Inflammatory macrophage treated with lipopolysaccharide for 4 hours (primary cell): Measurements from ENCODE around the gene NVL.

Experiments used
- DNase-seq: peaks from one replicate; pipeline ENCODE4 v3.0.0-alpha.2; 2020

Gene NVL

DNA sequence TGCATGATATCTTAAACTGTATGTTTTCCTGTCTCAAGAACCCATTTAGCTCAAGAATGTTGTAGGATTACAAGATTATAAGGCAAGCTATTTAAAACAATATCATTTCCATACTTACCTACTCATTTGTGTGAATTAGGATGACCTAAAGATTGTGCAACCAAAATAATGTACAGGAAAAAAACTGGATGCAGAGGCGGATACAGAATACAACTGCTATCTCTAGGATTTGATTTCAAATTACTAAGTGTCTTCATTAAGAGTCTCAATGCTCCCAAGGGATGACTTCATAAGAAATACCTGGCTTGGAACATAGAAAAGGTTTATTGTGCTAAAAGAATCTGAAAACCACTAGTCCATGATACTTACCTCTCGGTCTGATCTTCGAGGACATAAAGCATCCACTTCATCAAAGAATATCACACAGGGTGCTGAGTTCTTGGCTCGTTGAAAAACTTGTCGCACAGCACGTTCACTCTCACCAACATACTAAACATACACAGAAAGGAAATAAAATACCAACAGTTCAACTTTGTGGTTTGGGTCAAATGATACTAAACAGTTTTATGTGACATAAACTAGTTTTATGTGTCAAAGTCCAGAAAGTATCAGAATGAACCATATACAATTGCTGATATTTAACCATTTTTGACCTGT lies 54.9 kb downstream of the NVL start:
- no peak for DNase-seq

DNA sequence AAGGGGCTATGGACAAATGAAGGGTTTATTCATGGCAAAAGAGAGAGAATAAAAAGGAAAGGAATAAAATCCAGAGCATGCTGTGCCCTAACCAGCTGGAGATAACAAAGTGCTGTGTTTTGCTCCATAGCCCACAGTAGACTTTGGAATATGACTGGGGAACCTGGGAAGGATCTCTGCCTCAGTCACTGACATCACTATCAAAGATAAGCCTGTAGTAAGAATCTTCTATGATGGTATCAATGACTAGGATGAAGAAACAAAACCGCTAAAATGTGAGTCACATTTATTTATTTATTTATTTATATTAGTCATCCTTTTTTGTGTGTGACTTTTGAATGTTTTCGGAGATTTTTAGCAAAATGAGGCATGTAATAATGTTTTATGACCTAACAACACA lies 56.3 kb downstream of the NVL start:
- DNase-seq = no peak

DNA sequence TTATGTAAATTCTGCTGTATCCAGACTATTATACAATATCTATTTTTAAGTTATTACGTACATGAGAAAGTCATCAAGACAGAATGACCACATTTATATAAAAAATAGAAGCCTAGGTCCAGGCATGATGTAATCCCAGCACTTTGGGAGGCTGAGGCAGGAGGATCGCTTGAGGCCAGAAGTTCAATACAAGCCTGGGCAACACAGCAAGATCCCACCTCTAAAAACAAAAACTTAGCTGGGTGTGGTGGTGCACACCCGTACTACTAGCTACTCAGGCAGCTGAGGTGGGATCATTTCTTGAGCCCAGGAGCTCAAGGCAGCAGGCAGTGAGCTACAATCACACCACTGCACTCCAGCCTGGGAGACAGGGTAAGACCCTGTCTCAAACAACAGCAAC lies 58.9 kb downstream of the NVL start:
- no peak for DNase-seq

DNA sequence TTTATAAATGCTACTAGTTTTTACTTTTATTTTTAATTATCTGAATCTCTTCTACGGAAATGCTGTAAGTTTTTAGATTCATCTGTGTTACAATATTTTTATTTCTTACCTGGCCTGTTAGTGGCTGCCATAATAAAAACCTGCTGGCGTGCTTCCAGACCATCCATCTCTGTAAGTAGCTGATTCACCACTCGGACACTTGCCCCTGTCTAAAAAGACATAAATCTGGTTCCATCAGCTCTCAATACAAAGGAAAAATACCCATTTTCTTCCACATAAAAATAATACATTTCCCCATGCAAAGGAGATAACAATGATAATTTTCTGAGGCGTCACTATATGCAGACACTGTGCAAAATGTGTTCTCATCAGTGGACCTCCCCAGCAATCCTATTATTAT lies 62.0 kb downstream of the NVL start:
- no peak for DNase-seq

DNA sequence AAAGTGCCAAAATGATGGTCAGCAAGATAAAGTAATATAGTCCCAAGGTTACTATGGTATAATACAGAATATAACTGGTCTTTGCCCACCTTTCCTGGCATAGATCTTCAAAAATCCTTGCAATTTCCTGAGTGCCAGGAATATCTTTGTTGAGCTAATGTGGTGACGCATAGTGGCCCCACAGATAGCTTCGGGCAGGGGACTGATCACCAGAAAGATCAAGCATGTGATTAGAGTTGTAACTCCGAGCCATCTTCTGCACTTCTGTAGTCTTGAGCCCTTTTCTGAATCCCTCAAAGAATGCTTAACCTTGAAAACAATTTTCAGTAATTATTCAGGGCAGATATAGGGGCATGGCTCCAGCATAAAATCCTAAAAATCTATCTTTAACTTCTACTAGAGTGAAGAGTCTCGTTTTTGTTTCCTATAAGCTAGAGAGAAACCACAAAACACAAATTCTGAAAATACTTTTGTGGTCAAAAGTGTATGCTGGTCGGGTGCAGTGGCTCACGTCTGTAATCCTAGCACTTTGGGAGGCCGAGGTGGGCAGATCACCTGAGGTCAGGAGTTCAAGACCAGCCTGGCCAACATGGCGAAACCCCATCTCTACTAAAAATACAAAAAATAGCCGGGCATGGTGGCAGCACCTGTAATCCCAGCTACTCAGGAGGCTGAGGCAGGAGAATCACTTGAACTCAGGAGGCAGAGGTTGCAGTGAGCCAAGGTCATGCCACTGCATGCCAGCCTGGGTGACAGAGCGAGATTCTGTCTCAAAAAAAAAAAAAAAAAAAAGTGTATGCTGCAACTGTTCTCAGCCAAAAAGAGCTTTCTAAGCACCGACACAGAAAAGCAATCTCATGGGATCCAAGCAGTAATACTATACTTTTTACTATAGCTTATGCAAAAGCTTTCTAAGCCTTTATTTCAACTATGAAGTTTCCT lies 62.8 kb downstream of the NVL start:
- DNase-seq = no peak

DNA sequence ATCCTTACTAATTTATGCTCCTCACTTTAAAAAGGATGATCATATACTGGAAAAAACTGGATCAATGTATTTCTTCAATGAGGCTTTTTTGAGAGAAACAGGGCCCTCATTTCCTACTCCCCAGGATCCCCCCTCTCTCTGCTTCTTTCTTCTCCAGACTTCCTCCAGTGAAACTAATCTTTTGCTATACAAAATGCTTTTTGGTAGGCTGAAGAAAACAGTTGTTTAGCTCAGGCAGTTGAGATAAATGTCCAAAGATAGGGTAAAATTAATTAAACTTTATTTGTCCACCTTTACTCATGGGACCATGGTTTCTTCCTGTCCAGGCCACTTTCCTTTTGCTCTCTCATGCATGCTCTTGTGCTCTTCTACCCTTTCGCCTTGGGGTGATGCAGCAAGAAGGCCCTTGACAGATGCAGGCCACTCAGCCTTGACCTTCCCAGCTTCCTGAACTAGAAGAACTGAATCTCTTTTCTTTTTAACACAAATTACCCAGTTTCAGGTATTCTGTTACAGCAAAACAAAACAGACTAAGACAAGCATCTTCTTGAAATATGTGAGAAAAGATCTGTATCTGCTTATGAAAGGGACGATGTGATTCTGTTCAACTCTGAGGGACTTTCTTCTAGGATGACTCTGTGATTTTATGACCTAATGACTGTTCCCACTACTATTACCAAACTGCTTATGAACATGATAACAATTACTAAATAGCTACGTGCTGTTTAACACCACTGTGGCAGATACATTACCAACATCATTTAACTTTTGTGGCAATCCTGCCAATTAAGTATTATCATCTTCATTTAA lies 63.7 kb downstream of the NVL start:
- no peak for DNase-seq

DNA sequence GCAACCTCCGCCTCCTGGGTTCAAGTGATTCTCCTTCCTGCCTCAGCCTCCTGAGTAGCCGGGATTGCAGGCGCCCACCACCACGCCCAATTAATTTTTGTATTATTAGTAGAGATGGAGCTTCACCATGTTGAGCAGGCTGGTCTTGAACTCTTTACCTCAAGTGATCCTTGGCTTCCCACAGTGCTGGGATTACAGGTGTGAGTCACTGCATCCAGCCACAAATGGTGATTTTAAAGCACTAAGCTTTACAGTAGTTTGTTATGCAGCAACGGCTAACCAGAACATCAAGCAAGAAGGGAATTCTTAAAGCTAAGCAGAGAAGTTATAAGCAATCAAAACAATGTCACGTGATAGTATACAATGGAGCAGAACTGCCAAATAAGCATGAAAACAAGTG lies 65.7 kb downstream of the NVL start:
- DNase-seq = no peak

DNA sequence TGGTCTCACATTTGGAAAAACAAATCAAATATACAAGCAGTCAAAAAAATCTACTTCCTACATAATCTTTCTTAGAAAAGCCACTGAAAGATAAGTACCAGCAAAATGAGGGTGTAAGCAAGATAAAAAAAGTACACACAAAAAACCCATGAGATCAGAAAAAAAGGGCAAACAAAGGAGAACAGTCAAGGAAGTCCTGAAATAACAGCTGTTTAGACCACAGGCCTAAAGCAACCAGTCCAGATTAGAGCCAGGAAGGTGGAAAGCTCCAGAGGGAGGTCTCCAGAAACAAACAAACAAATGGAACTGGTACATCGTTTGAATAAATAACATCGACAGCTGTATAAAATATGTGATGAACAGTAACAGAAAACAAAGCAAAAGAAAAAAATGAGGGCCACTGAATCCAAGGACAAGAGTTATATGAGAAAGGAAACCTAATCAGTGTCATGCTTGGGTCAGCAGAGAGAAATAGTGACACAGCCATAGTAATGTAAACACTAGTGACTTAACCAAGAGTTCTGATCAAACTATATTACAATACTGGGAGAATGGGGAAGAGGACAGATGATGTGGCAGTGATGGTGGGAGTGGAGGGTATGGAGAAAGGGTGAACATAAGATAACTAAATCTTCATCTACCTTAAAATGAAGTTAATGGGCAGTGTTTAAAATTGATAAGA lies 67.5 kb downstream of the NVL start:
- peak; percentile 32 for DNase-seq

DNA sequence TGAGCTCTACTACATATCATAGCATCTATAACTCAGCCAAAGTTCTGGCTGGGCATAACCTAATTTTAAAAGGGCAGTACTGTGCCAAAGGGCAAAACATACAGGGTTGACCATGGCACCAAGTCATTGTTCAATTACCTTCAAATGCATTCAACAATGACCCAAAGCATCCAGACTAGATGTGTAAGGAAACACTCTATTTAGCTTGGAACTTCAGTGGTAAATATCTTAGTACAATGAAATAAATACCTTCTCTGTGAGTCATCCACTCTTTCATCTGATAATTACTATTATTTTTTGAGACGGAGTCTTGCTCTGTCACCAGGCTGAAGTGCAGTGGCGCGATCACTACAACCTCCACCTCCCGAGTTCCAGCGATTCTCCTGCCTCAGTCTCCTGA lies 70.0 kb downstream of the NVL start:
- no peak for DNase-seq

DNA sequence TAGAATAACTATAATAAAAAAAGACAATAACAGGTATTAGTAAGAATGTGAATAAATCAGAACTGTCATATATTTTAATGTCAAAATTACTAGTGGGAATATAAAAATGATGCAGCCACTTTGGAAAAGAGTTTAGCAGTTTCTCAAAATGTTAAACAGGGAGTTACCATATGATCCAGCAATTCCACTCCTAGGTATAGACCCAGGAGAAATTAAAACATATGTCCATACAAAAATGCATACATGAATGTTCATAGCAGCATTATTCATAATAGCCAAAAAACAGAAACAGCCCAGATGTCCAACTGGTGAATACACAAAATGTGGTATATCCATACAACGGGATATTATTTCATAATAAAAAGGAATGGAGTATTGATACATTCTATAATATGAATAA lies 71.6 kb downstream of the NVL start:
- no peak for DNase-seq

DNA sequence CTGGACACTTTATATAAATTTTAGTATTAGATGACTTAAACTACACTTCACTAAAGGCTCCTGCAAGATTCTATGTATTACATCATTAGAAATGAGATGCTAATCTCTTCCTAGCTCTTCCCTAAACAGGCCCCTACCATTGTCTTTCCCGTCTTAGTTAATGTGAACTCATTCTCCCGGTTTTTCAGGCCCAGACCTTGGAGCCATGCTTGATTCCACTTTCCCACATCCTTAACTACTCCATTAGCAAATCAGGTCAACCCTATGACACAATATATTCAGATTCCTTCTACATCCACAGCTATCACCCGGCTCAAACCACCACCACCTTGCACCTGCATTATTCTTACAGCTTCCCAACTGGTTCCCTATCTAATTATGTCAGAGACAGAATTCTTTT lies 73.3 kb downstream of the NVL start:
- no peak for DNase-seq

DNA sequence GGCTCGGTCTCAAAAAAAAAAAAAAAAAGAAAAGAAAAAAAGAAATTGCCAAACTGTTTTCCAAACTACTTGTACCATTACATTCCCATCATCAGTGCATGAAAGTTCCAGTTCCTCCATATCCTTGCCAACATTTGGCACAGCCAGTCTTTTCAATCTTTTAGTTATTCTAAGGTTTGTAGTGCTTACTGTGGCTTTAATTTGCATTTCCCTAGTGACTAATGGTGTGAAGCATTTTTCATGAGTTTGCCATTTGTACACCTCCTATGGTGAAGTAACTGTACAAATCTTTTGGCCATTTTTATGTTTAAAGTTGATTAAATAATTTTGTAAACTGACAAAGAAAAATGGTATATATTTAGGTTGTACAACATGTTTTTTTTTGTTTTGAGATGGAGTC lies 76.3 kb downstream of the NVL start:
- no peak for DNase-seq

DNA sequence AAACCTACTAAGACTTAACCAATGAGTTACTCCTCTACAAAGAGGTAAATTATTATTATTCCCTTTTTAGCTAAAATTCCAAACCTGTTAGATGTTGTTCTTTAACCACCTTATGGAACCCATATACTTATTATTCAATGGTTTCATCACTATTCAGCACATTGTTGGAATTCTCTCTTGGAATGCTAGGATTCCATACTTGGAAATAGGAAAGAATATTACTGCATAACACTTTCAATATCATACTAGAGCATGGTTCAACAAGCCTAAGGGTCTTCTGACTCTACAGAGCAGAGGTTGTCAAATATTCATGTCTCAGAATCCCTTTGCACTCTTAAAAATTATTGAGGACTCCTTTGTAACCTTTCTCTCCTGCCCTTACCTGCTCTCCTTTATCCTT lies 77.5 kb downstream of the NVL start:
- DNase-seq = no peak

DNA sequence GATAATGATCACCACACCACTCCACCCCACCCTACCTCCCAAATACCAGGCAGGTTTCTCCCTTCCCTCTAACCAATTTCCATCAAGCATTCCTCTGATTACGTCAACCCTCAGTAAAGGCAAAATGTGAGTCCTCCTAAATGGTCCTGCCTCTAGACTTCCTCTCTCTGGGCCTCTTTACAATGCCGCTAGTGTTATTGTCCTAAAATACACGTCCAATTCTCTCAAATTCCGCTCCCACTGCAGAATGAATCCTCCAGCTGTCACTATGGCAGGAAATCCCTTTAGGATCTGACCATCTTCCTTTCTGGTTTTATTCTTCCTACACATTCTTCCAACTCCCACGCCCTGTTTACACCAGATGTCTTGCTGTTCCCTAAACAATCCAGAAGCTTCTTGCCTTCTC lies 78.2 kb downstream of the NVL start:
- peak; percentile 6 for DNase-seq

DNA sequence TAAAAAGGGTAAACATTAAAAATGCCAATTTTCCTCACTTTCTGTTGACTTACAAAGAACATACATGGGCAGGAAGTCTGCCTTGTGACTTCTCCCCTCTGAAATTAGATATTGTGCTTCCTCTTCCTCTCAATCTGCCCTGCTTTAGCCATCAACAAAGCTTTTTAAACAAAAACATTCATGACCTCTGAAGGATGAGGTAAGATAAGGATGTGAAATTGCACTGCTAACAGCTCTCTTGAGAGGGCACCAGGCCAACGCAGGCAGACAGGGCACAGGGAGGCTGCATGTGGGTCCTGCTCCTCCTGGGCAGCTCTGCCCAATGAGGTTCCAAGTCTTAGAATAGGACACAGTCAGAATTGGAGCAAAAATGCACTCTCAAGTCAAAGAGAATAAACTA lies 84.8 kb downstream of the NVL start:
- peak; percentile 84 for DNase-seq

DNA sequence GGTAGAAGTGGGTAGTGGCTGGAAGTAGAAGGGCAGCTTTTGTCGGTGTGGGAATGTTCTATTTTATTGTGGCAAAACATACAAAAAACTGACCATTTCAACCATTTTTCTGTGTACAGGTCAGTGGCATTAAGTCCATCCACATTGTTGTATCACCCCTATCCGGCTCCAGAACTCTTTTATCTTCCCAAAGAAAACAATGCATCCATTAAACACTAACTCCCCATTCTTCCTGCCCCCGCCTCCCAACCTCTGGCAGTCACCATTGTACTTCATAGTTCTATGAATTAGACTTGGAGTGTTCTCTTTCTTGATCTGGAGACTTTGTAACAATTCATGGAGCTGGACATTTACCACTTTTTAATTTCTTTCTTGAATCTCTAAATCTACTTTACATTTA lies 91.2 kb downstream of the NVL start:
- DNase-seq = no peak

DNA sequence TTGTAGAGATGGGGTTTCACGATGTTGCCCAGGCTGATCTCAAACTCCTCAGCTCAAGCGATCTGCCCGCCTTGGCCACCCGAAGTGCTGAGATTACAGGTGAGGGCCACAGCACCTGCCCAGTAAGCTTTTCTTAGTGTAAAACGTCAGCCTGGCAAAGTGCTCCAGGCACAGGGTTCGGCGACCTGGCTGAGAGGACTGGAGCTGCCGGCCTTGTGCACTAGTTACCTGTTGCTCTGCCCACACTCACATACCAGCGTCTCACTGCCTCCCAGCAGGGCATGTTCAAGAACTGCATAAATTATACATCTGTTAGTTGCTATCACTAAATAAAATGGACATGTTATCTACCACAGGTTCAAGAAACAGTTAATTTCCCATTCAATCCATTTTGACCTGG lies 91.8 kb downstream of the NVL start:
- no peak for DNase-seq

DNA sequence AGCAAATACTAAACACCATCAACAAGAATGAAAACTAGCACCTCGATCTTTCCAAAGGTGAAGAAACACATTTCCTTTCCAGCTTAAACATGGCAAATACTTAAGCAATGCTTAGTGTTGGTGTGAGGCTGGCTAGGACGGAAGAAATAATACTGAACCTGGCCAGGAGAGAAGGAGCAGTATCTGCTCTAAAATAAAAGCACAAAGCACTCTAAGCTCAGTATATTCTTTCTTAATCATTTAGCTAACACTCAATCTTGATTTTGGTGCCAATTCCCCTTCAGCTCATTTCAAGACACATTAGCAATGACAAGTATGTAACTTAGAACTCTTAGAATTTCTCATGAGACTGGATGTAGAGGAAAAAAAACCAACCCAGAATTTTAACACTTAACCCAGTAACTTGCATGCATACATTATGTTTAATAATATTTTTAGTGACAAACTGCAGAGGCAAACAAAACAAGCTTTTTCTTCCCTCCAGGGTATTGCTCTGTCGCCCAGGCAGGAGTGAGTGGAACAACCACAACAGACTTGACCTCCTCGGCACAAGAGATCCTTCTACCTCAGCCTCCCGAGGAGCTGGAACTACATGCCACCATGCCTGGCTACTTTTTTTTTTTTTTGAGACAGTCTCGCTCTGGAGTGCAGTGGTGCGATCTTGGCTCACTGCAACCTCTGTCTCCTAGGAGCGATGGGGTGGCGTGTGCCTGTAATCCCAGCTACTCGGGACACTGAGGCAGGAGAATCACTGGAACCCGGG lies 92.7 kb downstream of the NVL start:
- DNase-seq = no peak

DNA sequence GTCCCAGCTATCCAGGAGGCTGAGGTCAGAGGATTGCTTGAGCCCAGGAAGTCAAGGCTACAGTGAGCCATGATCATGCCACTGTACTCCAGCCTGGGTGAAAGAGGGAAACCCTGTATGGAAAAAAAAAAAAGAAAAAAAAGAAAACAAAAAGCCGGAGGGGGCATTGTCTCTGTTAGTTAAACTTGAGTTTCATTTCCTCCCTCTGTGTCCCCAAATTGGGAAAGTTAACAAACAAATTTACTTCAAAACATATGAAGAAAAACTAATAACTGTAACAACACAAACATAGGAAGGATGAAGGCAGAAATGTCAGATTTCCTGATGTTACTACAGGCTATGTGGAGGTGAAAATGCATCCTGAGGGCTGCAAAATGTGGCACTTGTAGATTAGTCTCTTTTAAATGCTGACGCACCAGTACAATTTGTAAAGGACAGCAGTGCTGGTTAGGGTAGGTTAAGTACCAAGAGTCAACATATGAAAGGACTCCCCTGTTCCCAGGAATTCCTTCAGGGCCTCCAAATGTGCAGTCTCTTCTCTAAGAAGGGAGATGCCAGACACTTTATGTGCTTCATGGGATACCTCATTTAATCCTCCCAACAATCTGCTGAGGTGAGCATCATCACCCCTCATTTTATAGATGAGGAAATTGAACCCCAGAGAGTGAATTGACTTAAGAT lies 94.0 kb downstream of the NVL start:
- no peak for DNase-seq

DNA sequence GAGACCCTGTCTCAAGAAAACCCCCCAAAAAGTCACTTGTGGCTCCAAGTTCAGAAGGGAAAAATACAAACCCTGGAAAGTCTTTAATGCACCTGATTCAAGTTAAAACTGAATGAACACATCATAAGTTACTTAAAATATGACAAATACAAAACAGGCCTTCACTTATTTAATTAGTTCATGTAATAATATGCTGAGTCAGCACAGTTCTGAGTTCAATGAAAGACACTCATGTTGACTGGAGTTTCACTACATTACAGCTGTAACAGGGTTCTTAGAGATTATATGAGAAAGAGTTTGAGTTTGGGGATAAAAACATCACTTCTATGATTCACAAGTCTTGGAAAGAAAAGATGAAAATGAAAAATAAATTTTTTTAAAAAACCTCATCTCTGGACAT lies 96.0 kb downstream of the NVL start:
- no peak for DNase-seq

DNA sequence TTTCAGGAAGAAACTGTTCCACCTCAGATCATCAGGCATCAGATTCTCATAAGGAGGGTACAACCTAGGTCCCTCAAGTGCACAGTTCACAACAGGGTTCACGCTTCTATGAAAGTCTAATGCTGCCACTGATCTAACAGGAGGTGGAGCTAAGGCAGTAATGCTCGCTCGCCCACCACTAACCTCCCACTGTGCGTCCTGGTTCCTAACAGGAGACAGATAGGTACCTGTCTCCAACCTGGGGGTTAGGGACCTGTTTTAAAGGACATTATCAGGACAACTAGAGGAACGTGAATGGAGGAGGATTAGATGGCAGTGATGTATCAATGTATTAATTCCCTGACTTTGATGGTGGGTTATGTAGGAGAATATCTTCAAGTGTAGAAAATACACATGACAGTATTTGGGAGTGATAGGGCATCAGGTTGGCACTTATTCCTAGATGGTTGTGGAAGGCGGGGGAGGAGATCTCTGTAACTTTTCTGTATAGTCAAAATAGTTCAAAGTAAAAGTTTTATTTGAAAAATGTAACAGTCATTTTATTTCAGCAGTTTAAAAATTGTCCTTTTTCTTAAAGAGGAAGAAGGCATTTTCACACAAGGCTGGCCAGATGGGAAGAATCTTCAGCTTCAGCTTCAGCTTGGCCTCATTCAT lies 103.0 kb downstream of the NVL start:
- DNase-seq = no peak
